ENCODE results near the gene FLNC. TPM values are rescaled to one million over a fixed set of nuclear protein-coding genes. Genes with fewer than 3 reads are reported as not detected.

FLNC gene
- total RNA-seq, 4 donors from 2014 or later, result 5.7 to 12.6 (median 9.3) TPM

DNA sequence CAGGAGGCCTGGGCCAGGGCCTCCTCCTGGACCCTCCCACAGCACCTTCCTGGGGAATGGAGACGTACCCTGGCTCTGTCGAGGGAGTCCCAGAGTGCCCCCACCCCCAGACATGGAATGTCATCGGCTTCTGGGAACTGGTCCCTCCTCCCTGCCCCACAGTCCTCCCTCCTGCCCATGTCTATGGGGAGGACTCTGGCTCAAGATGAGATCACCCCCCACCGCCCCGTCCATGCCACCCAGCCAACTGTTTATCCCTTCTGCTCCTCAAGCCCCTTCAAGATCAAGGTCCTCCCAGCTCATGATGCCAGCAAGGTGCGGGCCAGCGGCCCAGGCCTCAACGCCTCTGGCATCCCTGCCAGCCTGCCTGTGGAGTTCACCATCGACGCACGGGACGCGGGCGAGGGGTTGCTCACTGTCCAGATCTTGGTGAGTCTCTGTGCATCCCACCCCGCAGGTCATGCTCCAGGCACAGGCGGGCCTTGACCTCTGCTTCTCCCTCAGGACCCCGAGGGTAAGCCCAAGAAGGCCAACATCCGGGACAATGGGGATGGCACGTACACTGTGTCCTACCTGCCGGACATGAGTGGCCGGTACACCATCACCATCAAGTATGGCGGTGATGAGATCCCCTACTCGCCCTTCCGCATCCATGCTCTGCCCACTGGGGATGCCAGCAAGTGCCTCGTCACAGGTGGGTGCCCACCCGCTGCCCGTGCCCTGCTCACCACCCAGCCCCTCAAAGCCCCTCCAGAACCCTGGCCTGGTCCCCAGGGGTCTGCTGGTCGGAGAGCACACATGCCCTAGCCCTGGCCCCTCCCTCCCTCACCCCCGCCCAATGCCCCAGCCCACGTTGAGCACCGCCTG is 18.3 kb downstream of the FLNC start:
- no peak overlapping the region for H3K27ac ChIP-seq
- H3K4me3 ChIP-seq (replicated peaks in 1 of 3), result no peak overlapping the region
- WGBS, 2 donors, result 92 to 93% methylated on average over 18 to 31 of the region's 31 CpGs
- no peaks in the 10 kb centered on the region for H3K4me1 ChIP-seq
- no peaks in the 10 kb centered on the region for H3K9me3 ChIP-seq
- DNase-seq, result no peak
- no peak for TF ChIP-seq POLR2A (IDR thresholded peaks at IDR 0.05)
- TF ChIP-seq, protein P1, sequence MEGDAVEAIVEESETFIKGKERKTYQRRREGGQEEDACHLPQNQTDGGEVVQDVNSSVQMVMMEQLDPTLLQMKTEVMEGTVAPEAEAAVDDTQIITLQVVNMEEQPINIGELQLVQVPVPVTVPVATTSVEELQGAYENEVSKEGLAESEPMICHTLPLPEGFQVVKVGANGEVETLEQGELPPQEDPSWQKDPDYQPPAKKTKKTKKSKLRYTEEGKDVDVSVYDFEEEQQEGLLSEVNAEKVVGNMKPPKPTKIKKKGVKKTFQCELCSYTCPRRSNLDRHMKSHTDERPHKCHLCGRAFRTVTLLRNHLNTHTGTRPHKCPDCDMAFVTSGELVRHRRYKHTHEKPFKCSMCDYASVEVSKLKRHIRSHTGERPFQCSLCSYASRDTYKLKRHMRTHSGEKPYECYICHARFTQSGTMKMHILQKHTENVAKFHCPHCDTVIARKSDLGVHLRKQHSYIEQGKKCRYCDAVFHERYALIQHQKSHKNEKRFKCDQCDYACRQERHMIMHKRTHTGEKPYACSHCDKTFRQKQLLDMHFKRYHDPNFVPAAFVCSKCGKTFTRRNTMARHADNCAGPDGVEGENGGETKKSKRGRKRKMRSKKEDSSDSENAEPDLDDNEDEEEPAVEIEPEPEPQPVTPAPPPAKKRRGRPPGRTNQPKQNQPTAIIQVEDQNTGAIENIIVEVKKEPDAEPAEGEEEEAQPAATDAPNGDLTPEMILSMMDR (IDR thresholded peaks at IDR 0.05), result no peak
- intact Hi-C loops (cut with DNase I), result no loop called here
- no peaks in the 10 kb centered on the region for H3K27me3 ChIP-seq
- H3K36me3 ChIP-seq, result no peaks in the 10 kb centered on the region

DNA sequence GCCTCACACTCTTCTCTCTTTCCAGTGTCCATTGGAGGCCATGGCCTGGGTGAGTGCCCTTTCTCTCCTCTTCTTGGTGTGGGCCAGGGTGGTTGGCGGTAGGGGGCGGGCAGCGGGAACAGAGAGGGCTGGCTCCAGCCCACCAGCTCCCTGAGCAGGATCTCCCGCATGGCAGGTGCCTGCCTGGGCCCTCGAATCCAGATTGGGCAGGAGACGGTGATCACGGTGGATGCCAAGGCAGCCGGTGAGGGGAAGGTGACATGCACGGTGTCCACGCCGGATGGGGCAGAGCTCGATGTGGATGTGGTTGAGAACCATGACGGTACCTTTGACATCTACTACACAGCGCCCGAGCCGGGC is 18.9 kb downstream of the FLNC start:
- Histone ChIP-seq H3K4me3 (replicated peaks in 1 of 3) (no peak overlapping the region), H3K27me3 (no peaks in the 10 kb centered on the region), H3K9me3 (no peaks in the 10 kb centered on the region), H3K27ac (no peak overlapping the region), H3K36me3 (no peaks in the 10 kb centered on the region), H3K4me1 (no peaks in the 10 kb centered on the region)
- intact Hi-C loops (cut with DNase I), result no loop called here
- WGBS, 2 donors, result 93 to 94% methylated on average over 12 to 16 of the region's 16 CpGs
- no peak for DNase-seq
- TF ChIP-seq, protein P1 (IDR thresholded peaks at IDR 0.05), result no peak
- TF ChIP-seq POLR2A (IDR thresholded peaks at IDR 0.05), result no peak

DNA sequence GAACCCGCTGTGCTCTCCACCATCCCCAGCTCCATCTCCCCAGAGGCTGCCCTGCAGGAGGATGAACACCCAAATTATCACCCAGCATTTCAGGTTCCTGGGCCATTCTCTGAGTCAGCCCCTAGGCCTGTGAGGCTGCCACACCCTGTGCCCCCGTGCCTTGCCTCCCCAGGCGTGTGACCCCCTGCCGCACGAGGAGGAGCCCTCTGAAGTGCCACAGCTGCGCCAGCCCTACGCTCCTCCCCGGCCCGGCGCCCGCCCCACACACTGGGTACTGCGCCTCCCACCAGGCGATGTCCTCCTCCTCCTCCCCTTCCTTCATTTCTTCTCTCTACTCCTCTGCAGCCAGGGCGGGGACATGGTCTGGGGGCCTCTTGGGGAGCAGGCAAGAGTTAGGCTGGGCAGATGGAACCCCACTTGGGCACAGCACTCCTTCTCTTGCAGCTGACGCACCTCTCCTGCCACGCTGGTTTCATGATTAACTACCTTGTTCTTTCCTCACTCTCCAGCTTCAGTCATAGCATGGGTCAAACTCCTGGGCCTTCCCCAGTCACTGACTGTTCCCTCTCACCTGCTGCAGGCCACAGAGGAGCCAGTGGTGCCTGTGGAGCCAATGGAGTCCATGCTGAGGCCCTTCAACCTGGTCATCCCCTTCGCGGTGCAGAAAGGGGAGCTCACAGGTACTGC is 19.7 kb downstream of the FLNC start:
- WGBS, 2 donors, result 93 to 95% methylated on average over 16 to 17 of the region's 18 CpGs
- Histone ChIP-seq H3K27ac (no peak overlapping the region), H3K27me3 (no peaks in the 10 kb centered on the region), H3K4me1 (no peaks in the 10 kb centered on the region), H3K36me3 (no peaks in the 10 kb centered on the region), H3K4me3 (replicated peaks in 1 of 3) (no peak overlapping the region), H3K9me3 (no peaks in the 10 kb centered on the region)
- no peak for DNase-seq
- intact Hi-C loops (cut with DNase I), result no loop called here
- TF ChIP-seq, protein P1 (IDR thresholded peaks at IDR 0.05), result no peak
- no peak for TF ChIP-seq POLR2A (IDR thresholded peaks at IDR 0.05)

DNA sequence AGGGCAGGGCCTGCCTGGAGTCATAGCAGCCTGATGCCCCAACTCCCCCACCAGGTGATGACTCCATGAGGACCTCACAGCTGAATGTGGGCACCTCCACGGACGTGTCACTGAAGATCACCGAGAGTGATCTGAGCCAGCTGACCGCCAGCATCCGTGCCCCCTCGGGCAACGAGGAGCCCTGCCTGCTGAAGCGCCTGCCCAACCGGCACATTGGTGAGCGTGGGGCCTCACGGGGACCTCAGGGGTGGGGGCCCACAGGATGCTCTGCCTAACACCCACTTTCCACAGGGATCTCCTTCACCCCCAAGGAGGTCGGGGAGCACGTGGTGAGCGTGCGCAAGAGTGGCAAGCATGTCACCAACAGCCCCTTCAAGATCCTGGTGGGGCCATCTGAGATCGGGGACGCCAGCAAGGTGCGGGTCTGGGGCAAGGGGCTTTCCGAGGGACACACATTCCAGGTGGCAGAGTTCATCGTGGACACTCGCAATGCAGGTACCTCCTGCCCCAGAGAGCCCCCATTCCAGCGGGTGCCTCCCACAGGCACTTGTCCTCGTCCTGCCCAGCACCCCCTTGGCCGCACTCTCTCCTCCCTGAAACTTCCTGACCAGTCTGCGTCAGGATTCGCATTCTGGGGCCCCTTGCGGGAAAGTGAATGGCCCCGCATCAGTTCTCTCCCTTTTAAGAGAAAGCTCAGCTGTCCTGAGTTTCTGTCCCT is 22.5 kb downstream of the FLNC start:
- Histone ChIP-seq H3K36me3 (no peaks in the 10 kb centered on the region), H3K4me3 (replicated peaks in 1 of 3) (no peak overlapping the region), H3K27ac (no peak overlapping the region), H3K4me1 (no peaks in the 10 kb centered on the region), H3K27me3 (no peaks in the 10 kb centered on the region), H3K9me3 (no peaks in the 10 kb centered on the region)
- TF ChIP-seq, protein P1 (IDR thresholded peaks at IDR 0.05), result no peak
- no peak for TF ChIP-seq POLR2A (IDR thresholded peaks at IDR 0.05)
- 85 to 91% methylated on average over 16 to 28 of the region's 28 CpGs for WGBS, 2 donors
- intact Hi-C loops (cut with DNase I), result no loop called here
- DNase-seq, result no peak
